OCI-LY7 (cell line): ENCODE data around the gene PMM2.

Experiments
- EZH2phosphoT487 ChIP-seq: fragments of 200-600 bp; sonication (generic); IDR thresholded peaks from 2 replicates; pipeline ENCODE4 v1.6.1; 2018; ENCODE audit warnings: low read depth, borderline replicate concordance, mild to moderate bottlenecking, mixed run types, antibody characterized with exemption, low read length, moderate library complexity, mixed read lengths
- TF ChIP-seq, protein P1 (sequence below): fragments of 200-600 bp; sonication (generic); conservative IDR thresholded peaks from 2 replicates; pipeline ENCODE4 v1.5.1; 2014; ENCODE audit warnings: mild to moderate bottlenecking, antibody characterized with exemption, low read length, moderate library complexity, mixed read lengths

DNA sequence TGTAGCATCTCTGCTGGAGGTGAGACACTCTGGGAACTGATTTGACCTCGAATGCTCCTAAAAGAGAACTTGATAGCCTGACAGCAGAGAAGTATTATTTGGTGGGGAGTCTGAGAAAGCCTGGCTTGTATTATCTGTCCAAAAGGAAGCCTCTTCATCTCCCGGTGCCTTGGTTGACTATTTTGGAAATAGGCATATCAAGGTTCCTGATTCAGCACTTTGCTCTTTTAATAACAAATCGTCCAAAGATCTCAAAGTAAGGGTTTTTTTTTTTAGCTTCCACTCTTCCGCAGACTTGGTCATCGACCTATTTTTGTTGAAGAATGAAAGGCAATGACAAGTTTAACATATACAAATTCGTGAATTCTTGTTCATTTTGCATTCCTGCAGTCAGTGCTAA, 15.0 kb upstream of the PMM2 start:
- TF ChIP-seq, protein P1, sequence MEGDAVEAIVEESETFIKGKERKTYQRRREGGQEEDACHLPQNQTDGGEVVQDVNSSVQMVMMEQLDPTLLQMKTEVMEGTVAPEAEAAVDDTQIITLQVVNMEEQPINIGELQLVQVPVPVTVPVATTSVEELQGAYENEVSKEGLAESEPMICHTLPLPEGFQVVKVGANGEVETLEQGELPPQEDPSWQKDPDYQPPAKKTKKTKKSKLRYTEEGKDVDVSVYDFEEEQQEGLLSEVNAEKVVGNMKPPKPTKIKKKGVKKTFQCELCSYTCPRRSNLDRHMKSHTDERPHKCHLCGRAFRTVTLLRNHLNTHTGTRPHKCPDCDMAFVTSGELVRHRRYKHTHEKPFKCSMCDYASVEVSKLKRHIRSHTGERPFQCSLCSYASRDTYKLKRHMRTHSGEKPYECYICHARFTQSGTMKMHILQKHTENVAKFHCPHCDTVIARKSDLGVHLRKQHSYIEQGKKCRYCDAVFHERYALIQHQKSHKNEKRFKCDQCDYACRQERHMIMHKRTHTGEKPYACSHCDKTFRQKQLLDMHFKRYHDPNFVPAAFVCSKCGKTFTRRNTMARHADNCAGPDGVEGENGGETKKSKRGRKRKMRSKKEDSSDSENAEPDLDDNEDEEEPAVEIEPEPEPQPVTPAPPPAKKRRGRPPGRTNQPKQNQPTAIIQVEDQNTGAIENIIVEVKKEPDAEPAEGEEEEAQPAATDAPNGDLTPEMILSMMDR, result no peak
- no peak for TF ChIP-seq EZH2phosphoT487
